ENCODE data around the gene CRYBG2. TPM values are rescaled to one million over a fixed set of nuclear protein-coding genes. Genes with fewer than 3 reads are reported as not detected.

The CRYBG2 gene
- total and polyA plus RNA-seq, 2 of the 13 experiments (the other 11 are each of a cell fraction or from before 2014, with no cell fraction given), result 1.3 to 2.9 TPM

GRCh38 chr1:26358411-26359384 is 4.8 kb upstream of the CRYBG2 start (continued):
- TF ChIP-seq ZNF703 (CRISPR knock-in tag; IDR thresholded peaks at IDR 0.05; ENCODE audit: borderline replicate concordance) (no peak), JUND (CRISPR knock-in tag; IDR thresholded peaks at IDR 0.05) (peak; percentile 78; the same call in 1 of the 2 replicates), ZNF615 (CRISPR knock-in tag; IDR thresholded peaks at IDR 0.05; ENCODE audit: borderline replicate concordance) (no peak), ELF3 (CRISPR knock-in tag; IDR thresholded peaks at IDR 0.05) (peak; percentile 80), FOXK1 (CRISPR knock-in tag; IDR thresholded peaks at IDR 0.05; ENCODE audit: borderline replicate concordance, low read depth) (no peak), ZEB1 (IDR thresholded peaks at IDR 0.05; ENCODE audit: insufficient replicate concordance, low read depth) (peak; percentile 65), ZNF124 (CRISPR knock-in tag; IDR thresholded peaks at IDR 0.05) (no peak), ZBTB34 (CRISPR knock-in tag; IDR thresholded peaks at IDR 0.05) (0 out of 2 replicates have a peak, but pooled peaks have one; percentile 35), ZNF713 (CRISPR knock-in tag; IDR thresholded peaks at IDR 0.05) (no peak), MAFF (IDR thresholded peaks at IDR 0.05; ENCODE audit: low read depth, low read length) (no peak), ZNF576 (CRISPR knock-in tag; IDR thresholded peaks at IDR 0.05) (no peak), REL (CRISPR knock-in tag; conservative IDR thresholded peaks at IDR 0.05) (no peak), SCMH1 (CRISPR knock-in tag; IDR thresholded peaks at IDR 0.05; ENCODE audit: borderline replicate concordance) (no peak), RFXANK (CRISPR knock-in tag; IDR thresholded peaks at IDR 0.05) (no peak), ZNF530 (CRISPR knock-in tag; IDR thresholded peaks at IDR 0.05; ENCODE audit: low read depth) (no peak)
- TF ChIP-seq, protein P1, sequence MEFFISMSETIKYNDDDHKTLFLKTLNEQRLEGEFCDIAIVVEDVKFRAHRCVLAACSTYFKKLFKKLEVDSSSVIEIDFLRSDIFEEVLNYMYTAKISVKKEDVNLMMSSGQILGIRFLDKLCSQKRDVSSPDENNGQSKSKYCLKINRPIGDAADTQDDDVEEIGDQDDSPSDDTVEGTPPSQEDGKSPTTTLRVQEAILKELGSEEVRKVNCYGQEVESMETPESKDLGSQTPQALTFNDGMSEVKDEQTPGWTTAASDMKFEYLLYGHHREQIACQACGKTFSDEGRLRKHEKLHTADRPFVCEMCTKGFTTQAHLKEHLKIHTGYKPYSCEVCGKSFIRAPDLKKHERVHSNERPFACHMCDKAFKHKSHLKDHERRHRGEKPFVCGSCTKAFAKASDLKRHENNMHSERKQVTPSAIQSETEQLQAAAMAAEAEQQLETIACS (CRISPR knock-in tag; IDR thresholded peaks at IDR 0.05), result no peak
- TF ChIP-seq, protein P2, sequence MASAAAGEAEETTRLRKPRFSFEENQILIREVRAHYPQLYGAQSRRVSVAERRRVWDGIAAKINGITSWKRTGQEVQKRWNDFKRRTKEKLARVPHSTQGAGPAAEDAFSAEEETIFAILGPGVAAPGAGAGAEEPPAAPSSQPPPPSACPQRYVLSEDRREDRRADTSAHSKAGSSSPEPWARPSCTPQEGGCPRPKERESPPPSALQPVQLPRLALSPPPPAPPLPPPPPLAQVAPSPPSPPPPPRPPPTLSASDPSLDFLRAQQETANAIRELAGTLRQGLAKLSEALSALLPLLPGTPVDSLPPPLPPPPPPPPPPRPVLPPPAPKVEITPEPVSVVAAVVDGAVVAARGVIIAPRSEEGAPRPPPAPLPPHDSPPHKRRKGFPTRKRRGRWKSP (CRISPR knock-in tag; IDR thresholded peaks at IDR 0.05), result no peak
- TF ChIP-seq, protein P3, sequence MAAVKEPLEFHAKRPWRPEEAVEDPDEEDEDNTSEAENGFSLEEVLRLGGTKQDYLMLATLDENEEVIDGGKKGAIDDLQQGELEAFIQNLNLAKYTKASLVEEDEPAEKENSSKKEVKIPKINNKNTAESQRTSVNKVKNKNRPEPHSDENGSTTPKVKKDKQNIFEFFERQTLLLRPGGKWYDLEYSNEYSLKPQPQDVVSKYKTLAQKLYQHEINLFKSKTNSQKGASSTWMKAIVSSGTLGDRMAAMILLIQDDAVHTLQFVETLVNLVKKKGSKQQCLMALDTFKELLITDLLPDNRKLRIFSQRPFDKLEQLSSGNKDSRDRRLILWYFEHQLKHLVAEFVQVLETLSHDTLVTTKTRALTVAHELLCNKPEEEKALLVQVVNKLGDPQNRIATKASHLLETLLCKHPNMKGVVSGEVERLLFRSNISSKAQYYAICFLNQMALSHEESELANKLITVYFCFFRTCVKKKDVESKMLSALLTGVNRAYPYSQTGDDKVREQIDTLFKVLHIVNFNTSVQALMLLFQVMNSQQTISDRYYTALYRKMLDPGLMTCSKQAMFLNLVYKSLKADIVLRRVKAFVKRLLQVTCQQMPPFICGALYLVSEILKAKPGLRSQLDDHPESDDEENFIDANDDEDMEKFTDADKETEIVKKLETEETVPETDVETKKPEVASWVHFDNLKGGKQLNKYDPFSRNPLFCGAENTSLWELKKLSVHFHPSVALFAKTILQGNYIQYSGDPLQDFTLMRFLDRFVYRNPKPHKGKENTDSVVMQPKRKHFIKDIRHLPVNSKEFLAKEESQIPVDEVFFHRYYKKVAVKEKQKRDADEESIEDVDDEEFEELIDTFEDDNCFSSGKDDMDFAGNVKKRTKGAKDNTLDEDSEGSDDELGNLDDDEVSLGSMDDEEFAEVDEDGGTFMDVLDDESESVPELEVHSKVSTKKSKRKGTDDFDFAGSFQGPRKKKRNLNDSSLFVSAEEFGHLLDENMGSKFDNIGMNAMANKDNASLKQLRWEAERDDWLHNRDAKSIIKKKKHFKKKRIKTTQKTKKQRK (IDR thresholded peaks at IDR 0.05; ENCODE audit: low read length), result no peak
- TF ChIP-seq, protein P4, sequence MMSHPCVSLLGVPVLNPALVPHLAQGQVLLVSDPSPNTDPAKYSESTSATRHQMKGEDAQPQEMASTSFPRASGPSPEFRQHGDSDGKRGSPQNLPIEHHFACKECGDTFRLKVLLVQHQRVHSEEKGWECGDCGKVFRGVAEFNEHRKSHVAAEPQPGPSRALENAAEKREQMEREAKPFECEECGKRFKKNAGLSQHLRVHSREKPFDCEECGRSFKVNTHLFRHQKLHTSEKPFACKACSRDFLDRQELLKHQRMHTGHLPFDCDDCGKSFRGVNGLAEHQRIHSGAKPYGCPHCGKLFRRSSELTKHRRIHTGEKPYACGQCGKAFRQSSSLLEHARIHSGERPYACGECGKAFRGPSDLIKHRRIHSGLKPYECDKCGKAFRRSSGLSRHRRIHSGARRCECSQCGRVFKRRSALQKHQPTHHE (CRISPR knock-in tag; IDR thresholded peaks at IDR 0.05; ENCODE audit: borderline replicate concordance), result no peak
